ENCODE results near the gene RPL6. TPM values are rescaled to one million over a fixed set of nuclear protein-coding genes. Genes with fewer than 3 reads are reported as not detected.
"Not testable (repeated sequence)": the region's sequence is repeated elsewhere in the genome, so short reads cannot be mapped to it uniquely, and the experiment has no call there.

Gene RPL6
- total RNA-seq, 1 experiment from 2014 or later: 2,256 TPM

- H3K36me3 ChIP-seq: peaks cover 9% of the 10 kb centered on the region
- DNase-seq: no peak
Observed at GRCh38 chr12:112425582-112426382, 16.4 kb upstream of the RPL6 start.

GRCh38 chr12:112424126-112424525 is 14.7 kb upstream of the RPL6 start:
- H3K9me3 ChIP-seq: no peaks in the 10 kb centered on the region
- no peak overlapping the region for H3K4me3 ChIP-seq
- peaks cover 23% of the 10 kb centered on the region for H3K36me3 ChIP-seq
- no peaks in the 10 kb centered on the region for H3K27me3 ChIP-seq
- DNase-seq: no peak

More at GRCh38 chr12:112425582-112426382, 16.4 kb upstream of the RPL6 start:
- Histone ChIP-seq H3K9me3 (no peaks in the 10 kb centered on the region), H3K4me3 (no peak overlapping the region), H3K27me3 (no peaks in the 10 kb centered on the region)

- no peaks in the 10 kb centered on the region; the same call in 1 of the 2 replicates for H3K9me3 ChIP-seq
- no peak for DNase-seq
- H3K36me3 ChIP-seq: peaks cover 23% of the 10 kb centered on the region
- no peak overlapping the region for H3K4me3 ChIP-seq
- H3K27me3 ChIP-seq: no peaks in the 10 kb centered on the region
Observed at GRCh38 chr12:112422531-112422930, 13.1 kb upstream of the RPL6 start.

GRCh38 chr12:112421363-112421762 is 12.0 kb upstream of the RPL6 start:
- Histone ChIP-seq H3K27me3 (no peaks in the 10 kb centered on the region), H3K36me3 (peaks cover 23% of the 10 kb centered on the region), H3K4me3 (no peak overlapping the region), H3K9me3 (no peaks in the 10 kb centered on the region; the same call in 1 of the 2 replicates)
- DNase-seq: no peak

DNA sequence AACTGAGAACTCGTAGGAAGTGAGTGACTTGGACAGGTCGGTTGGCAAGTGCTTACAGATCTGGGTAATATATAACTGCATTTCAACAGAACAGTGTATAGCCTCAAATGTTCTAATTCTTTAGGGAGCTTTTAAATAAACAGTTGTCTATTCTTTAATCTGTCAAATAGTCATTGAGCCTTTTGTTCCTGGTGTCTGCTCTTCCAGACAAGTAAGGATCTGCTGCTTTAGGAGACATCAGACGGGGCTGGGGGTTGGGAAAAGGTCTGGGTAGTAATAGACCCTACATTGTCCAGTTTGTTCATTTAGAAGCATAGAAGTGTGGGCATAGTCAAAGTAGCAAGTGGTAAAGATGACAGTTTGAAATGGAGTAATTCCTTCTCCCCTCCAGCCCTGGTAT is 11.3 kb upstream of the RPL6 start:
- Histone ChIP-seq H3K9me3 (no peaks in the 10 kb centered on the region; the same call in 1 of the 2 replicates), H3K4me3 (peak overlapping the region; percentile 98; the same call in 1 of the 2 replicates), H3K27me3 (no peaks in the 10 kb centered on the region), H3K36me3 (peaks cover 23% of the 10 kb centered on the region)
- DNase-seq: no peak

DNA sequence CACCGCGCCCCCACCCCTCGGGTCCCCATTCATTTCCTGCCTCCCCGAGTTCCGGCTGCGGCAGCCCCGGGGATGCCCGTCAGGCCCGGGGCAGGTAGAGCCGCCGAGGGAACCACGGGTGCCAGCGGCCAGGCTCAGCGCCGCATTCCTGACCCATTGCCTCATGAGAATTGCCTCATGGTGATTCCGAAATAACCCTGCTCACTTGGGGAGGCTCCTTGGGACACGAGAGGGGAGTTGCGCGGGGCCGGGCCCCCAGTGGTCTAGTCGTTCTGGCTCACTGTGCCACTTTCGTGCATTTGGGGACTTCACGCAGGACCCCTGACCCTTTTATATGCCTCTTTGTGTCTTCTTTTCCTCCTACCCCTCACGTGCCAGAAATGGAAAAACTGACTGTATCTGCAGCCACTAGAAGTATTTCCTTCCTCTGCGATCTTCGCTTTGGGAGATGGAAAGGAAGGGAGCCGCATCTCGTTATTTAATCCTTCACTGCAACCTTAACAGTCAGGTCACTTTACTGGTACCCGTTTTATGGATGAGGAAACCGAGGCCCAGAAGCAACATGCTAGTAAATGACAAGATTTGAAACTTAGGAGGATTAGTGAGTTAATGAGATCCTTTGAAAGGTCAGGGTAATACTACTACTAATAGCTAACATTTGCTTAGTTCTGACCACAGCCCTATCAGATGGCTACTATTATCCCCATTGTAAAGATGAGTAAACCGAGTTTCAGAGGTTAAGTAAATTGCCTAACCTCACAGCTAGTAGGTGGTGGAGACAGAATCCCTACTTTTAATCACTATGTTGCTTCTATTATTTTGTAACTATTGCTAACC is 10.1 kb upstream of the RPL6 start:
- peak; percentile 79 for DNase-seq
- no peaks in the 10 kb centered on the region; the same call in 1 of the 2 replicates for H3K9me3 ChIP-seq
- no peaks in the 10 kb centered on the region for H3K27me3 ChIP-seq
- peaks cover 23% of the 10 kb centered on the region for H3K36me3 ChIP-seq
- H3K4me3 ChIP-seq: peak overlapping the region; percentile 98

- H3K9me3 ChIP-seq: no peaks in the 10 kb centered on the region; the same call in 1 of the 2 replicates
- no peaks in the 10 kb centered on the region for H3K27me3 ChIP-seq
- peak; percentile 87 for DNase-seq
- H3K4me3 ChIP-seq: peak within 1 kb of the TSS; percentile 98
- peaks cover 23% of the 10 kb centered on the region for H3K36me3 ChIP-seq
Observed at GRCh38 chr12:112418608-112419296, 9.3 kb upstream of the RPL6 start, which contains the start of gene PTPN11. TSS of gene PTPN11 (plus strand) at chr12:112418947. CDS start at chr12:112419112, 165 bp downstream.

DNA sequence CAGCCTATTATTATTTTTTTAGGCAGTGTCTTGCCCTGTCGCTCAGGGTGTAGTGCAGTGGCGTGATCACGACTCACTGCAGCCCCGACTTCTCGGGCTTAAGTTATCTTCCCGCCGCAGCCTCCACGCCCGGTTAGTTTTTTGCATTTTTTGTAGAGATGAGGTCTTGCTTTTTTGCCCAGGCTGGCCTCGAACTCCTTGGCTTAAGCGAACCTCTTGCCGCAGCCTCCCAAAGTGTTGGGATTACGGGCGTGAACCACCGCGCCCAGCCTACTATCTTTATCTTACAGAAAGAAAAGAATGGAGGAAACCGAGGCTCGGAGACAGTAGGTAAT is 8.8 kb upstream of the RPL6 start:
- Histone ChIP-seq H3K27me3 (no peaks in the 10 kb centered on the region), H3K4me3 (peak overlapping the region; percentile 98), H3K36me3 (peaks cover 23% of the 10 kb centered on the region), H3K9me3 (no peaks in the 10 kb centered on the region; the same call in 1 of the 2 replicates)
- DNase-seq: no peak

DNA sequence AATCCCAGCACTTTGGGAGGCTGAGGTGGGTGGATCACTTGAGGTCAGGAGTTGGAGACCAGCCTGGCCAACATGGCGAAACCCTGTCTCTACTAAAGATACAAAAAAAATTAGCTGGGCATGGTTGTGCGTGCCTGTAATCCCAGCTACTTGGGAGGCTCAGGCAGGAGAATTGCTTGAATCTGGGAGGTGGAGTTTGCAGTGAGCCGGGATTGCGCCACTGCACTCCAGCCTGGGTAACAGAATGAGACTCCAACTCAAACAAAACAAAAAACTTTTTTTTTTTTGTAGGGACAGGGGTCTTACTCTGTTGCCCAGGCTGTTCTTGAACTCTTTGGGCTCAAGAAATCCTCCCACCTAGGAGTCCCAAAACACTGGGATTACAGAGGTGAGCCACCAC is 6.1 kb upstream of the RPL6 start:
- peaks cover 11% of the 10 kb centered on the region for H3K36me3 ChIP-seq
- DNase-seq, H3K27me3 ChIP-seq, H3K4me3 ChIP-seq, H3K9me3 ChIP-seq: not testable (repeated sequence)

DNA sequence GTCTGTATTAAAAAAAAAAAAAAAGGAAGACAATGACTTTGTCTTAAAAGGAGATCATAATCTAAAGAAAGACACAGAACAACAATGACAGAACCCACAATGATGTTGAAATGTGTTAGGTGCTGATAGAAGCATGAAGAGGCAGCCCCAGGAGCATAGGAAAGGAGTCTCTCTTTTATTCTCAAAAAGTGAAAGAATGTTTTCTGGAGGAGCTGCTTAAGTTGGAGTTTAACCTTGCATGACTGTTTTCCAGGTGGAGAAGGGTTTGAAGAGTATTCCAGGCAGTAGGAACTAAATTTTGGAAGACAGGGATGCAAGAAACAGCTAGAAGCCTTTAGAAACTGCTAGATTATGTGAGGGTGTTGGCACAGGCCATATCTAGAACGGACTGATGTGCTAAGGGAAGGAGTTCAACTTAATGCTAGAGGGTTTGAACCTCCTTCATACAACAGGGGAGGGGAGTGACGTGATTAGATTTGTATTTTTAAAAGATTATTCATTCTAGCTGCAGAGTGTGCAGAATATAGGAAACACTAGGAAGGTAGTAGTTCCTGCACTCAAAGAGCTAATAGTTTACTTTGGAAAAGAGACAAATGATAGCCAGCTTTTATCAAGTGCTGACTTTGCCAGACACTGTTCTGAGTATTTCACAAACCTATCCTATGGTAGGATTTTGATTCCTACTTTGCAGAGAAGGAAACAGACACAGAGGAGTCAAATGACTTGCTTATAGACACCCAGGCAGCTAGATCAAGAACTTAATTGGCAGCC is 4.6 kb upstream of the RPL6 start:
- no peak for DNase-seq
- Histone ChIP-seq H3K4me3 (no peak overlapping the region), H3K27me3 (no peaks in the 10 kb centered on the region), H3K9me3 (no peaks in the 10 kb centered on the region; the same call in 1 of the 2 replicates), H3K36me3 (peaks cover under 1% of the 10 kb centered on the region)

DNA sequence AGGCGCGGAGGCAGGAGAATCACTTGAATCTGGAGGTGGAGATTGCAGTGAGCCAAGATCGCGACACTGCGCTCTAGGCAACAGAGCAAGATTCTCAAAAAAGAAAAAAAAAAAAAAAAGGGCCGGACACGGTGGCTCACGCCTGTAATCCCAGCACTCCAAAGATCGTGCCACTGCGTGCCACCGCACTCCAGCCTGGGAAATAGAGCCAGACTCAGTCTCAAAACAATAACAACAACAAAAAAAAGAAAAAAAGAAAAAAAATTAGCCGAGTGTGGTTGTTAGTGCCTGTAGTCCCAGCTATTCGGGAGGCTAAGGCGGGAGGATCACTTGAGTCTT is 470 bp upstream of the RPL6 start:
- no peak for DNase-seq
- H3K36me3 ChIP-seq: peaks cover 43% of the 10 kb centered on the region
- H3K9me3 ChIP-seq: no peaks in the 10 kb centered on the region
- peak overlapping the region; percentile 71 for H3K4me3 ChIP-seq
- H3K27me3 ChIP-seq: no peaks in the 10 kb centered on the region

DNA sequence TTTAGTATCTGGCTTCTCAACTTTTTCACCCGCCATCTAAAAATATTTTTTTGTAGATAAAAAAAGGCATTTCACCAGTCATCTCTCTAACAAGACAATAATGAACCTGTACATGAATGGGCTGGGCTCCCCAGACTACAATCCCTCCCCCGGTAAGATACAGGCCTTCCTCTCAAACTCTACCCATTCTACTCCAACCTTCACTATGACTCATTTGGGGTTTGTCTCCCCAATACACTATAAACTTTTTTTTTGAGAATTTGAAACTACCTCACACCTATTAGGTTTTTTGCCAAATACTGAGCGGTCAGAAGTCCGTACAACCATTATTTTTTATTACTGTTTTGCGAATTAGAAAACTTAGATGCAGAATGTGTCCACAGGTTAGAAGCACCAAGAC is 784 bp downstream of the RPL6 start:
- DNase-seq: no peak
- no peaks in the 10 kb centered on the region for H3K9me3 ChIP-seq
- H3K27me3 ChIP-seq: no peaks in the 10 kb centered on the region
- H3K36me3 ChIP-seq: peaks cover 52% of the 10 kb centered on the region
- H3K4me3 ChIP-seq: peak overlapping the region; percentile 71

DNA sequence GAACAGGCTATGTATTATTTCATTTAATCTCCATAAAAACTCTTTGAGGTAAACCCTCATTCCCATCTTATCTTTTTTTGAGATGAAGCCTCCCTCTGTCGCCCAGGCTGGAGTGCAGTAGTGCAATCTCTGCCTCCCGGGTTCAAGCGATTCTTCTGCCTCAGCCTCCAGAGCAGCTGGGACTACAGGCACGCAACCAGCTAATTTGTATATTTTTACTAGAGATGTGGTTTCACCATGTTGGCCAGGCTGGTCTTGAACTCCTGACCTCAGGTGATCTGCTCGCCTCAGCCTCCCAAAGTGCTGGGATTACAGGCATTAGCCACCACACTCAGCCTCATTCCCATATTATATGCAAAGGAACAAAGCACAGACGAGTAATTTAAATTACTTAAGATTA is 1.7 kb downstream of the RPL6 start:
- H3K27me3 ChIP-seq, DNase-seq, H3K9me3 ChIP-seq: not testable (repeated sequence)
- H3K36me3 ChIP-seq: peaks cover 52% of the 10 kb centered on the region
- H3K4me3 ChIP-seq: peak overlapping the region; percentile 71

DNA sequence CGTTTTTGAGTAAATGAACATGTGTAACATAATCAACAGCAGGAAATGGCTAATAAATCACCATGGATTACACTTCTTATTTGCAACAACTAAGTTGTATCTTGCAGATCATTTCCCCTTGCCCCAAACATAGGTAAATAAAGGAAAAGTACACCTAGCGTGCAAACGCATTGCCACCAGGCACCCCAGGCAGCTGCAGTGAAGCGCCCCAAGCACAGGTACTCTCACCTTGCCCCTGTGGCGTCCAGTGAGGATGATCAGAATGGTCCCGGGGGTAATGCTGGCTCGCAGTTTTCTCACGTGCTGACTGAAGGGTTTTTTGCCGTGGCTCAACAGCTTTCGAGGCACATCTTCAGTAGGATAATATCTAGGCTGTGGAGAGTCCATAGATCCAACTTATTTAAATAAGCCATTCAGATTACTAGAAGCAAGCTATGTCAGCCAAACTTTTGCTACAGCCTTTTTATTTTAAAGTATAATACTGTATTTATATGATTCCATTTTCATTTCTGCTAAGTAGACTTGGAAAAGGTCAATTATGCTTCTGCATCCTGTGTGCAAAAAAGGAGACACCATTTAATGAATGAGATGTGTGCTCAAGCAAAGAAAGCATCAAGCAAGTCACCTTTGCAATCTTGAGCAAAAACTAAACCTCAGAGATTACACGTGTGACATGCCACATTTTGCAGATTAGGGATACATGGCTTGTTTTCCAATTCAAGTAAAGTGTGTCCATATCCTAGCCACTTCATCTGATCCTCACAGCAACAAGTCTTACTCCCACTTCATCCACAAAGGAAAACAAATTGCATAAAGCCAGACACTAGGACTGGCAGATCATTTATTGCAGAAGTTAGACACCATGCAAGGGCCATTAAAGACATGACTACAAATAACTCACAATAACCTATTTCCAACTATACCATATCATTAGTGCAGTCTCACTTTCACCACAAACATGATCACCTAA is 2.6 kb downstream of the RPL6 start:
- no peaks in the 10 kb centered on the region for H3K9me3 ChIP-seq
- no peaks in the 10 kb centered on the region for H3K27me3 ChIP-seq
- peak overlapping the region; percentile 71 for H3K4me3 ChIP-seq
- peaks cover 52% of the 10 kb centered on the region for H3K36me3 ChIP-seq
- DNase-seq: no peak

- Histone ChIP-seq H3K27me3 (no peaks in the 10 kb centered on the region), H3K36me3 (peaks cover 31% of the 10 kb centered on the region), H3K9me3 (no peaks in the 10 kb centered on the region), H3K4me3 (no peak overlapping the region)
- DNase-seq: no peak
Observed at GRCh38 chr12:112401903-112402498, 7.4 kb downstream of the RPL6 start.
